ENCODE results near the gene PLXNB2. TPM values are rescaled to one million over a fixed set of nuclear protein-coding genes. Genes with fewer than 3 reads are reported as not detected.

Gene PLXNB2
- total RNA-seq, 1 experiment from 2014 or later = 155 TPM

DNA sequence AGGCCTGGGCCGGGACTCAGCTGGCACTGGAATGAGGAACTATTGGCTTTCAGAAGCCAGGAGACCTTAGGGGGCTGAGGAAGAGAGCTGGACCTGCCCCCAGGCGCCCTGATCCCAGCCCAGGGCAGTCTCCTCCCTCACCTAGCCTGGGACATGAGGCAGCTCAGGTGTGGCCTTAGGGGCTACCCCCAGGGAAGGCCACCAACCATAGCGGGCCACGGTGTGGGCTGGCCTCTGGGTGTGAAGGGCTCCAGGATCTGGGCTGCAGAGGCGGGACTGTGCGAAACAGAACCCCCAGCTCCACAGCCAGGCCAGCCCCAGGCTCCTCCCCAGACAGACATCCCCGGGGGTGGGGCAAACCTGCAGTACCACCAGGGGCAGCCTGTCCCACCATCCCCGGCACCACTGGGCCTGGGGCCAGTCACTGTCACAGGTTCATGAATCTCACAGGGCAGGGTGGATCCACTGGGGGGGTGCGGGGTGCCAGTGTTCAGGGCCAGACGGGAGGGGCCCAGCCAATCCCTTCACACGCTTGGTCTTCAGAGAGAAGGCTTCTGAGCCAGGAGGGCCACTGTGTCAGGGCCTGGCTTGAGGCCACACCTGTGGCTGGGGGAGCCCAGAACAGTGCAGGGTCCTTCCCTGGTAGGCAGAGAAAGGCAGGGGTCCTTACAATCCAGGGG lies 3.5 kb downstream of the PLXNB2 start:
- no peaks in the 10 kb centered on the region for H3K27me3 ChIP-seq (replicated peaks; ENCODE audit: insufficient read depth, low read depth, low read length, poor library complexity)
- no TSS peak for BruUV-seq (replicated peaks)
- ChIA-PET POLR2A (ENCODE audit: low non-redundant PET) (no interaction called here), CTCF (interaction anchor here (0.5 to 1.1 kb wide), 4 partner anchors 10 to 367 kb away, joined by 3 to 11 read pairs (median 5); no protein-coding TSS in a partner anchor)
- peaks cover 73% of the 10 kb centered on the region for H3K4me1 ChIP-seq (ENCODE audit: insufficient read depth, low read length, poor library complexity, severe bottlenecking)
- peaks cover 7% of the 10 kb centered on the region for H3K36me3 ChIP-seq (ENCODE audit: insufficient read depth, low read length, poor library complexity, severe bottlenecking)
- peak; percentile 48 for DNase-seq (ENCODE audit: low spot score)
- H3K4me3 ChIP-seq (ENCODE audit: low read depth, low read length, poor library complexity, severe bottlenecking) = no peak overlapping the region
- TF ChIP-seq EZH2 (IDR thresholded peaks at IDR 0.05; ENCODE audit: borderline replicate concordance, low read depth, low read length, poor library complexity, severe bottlenecking) (no peak), CTCF (conservative IDR thresholded peaks at IDR 0.05; ENCODE audit: low read depth, low read length) (no peak)
- intact Hi-C loops (cut with micrococcal nuclease; ENCODE audit: unreplicated experiment) = no loop called here
- H3K27ac ChIP-seq (ENCODE audit: low read depth, low read length, poor library complexity, severe bottlenecking) = peak overlapping the region; percentile 95
- no peaks in the 10 kb centered on the region for H3K9me3 ChIP-seq (ENCODE audit: low read depth, low read length, poor library complexity, severe bottlenecking)

GRCh38 chr22:50303515-50303847 lies 4.0 kb downstream of the PLXNB2 start:
- CTCF ChIA-PET = interaction anchor here (0.5 to 1.1 kb wide), 3 partner anchors 10 to 366 kb away, joined by 3 to 5 read pairs (median 5); no protein-coding TSS in a partner anchor

GRCh38 chr22:50302564-50302963 lies 4.9 kb downstream of the PLXNB2 start:
- no peaks in the 10 kb centered on the region for H3K27me3 ChIP-seq (replicated peaks; ENCODE audit: insufficient read depth, low read depth, low read length, poor library complexity)
- no peak overlapping the region for H3K4me3 ChIP-seq (ENCODE audit: low read depth, low read length, poor library complexity, severe bottlenecking)
- DNase-seq (ENCODE audit: low spot score) = no peak
- H3K36me3 ChIP-seq (ENCODE audit: insufficient read depth, low read length, poor library complexity, severe bottlenecking) = peaks cover 7% of the 10 kb centered on the region
- H3K9me3 ChIP-seq (ENCODE audit: low read depth, low read length, poor library complexity, severe bottlenecking) = no peaks in the 10 kb centered on the region
- no peak for TF ChIP-seq EZH2 (IDR thresholded peaks at IDR 0.05; ENCODE audit: borderline replicate concordance, low read depth, low read length, poor library complexity, severe bottlenecking)
- TF ChIP-seq CTCF (conservative IDR thresholded peaks at IDR 0.05; ENCODE audit: low read depth, low read length) = no peak
- intact Hi-C loops (cut with micrococcal nuclease; ENCODE audit: unreplicated experiment) = no loop called here
- ChIA-PET POLR2A (ENCODE audit: low non-redundant PET) (no interaction called here), CTCF (interaction anchor here (1.1 kb wide), 1 partner anchor 26 kb away, joined by 5 read pairs; no protein-coding TSS in a partner anchor)
- H3K27ac ChIP-seq (ENCODE audit: low read depth, low read length, poor library complexity, severe bottlenecking) = peak overlapping the region; percentile 95
- no TSS peak for BruUV-seq (replicated peaks)
- peaks cover 76% of the 10 kb centered on the region for H3K4me1 ChIP-seq (ENCODE audit: insufficient read depth, low read length, poor library complexity, severe bottlenecking)

More at GRCh38 chr22:50303515-50303847, 4.0 kb downstream of the PLXNB2 start:
- POLR2A ChIA-PET (ENCODE audit: low non-redundant PET) = no interaction called here
- Histone ChIP-seq H3K27ac (ENCODE audit: low read depth, low read length, poor library complexity, severe bottlenecking) (peak overlapping the region; percentile 95), H3K9me3 (ENCODE audit: low read depth, low read length, poor library complexity, severe bottlenecking) (no peaks in the 10 kb centered on the region), H3K36me3 (ENCODE audit: insufficient read depth, low read length, poor library complexity, severe bottlenecking) (peaks cover 7% of the 10 kb centered on the region), H3K4me3 (ENCODE audit: low read depth, low read length, poor library complexity, severe bottlenecking) (no peak overlapping the region), H3K27me3 (replicated peaks; ENCODE audit: insufficient read depth, low read depth, low read length, poor library complexity) (no peaks in the 10 kb centered on the region), H3K4me1 (ENCODE audit: insufficient read depth, low read length, poor library complexity, severe bottlenecking) (peaks cover 73% of the 10 kb centered on the region)
- intact Hi-C loops (cut with micrococcal nuclease; ENCODE audit: unreplicated experiment) = no loop called here
- no peak for TF ChIP-seq CTCF (conservative IDR thresholded peaks at IDR 0.05; ENCODE audit: low read depth, low read length)
- TF ChIP-seq EZH2 (IDR thresholded peaks at IDR 0.05; ENCODE audit: borderline replicate concordance, low read depth, low read length, poor library complexity, severe bottlenecking) = no peak
- DNase-seq (ENCODE audit: low spot score) = no peak
- BruUV-seq (replicated peaks) = no TSS peak

Data from A673 (cell line).